HepG2 (cell line): ENCODE data around the gene ZNF322. TPM values are rescaled to one million over a fixed set of nuclear protein-coding genes. Genes with fewer than 3 reads are reported as not detected.

Source experiments
- ARID5B ChIP-seq: IDR thresholded peaks from 2 replicates; pipeline ENCODE4 v1.4.0; 2020; ENCODE audit warnings: mild to moderate bottlenecking, missing genetic modification reagents
- ERF ChIP-seq: IDR thresholded peaks from 2 replicates; pipeline ENCODE4 v1.6.1; 2018; ENCODE audit warnings: missing biosample characterization, missing genetic modification reagents
- KDM3A ChIP-seq: IDR thresholded peaks from 2 replicates; pipeline ENCODE4 v1.6.1; 2018; ENCODE audit warnings: low read depth, missing compliant biosample characterization
- MEF2D ChIP-seq: sonication (generic); formaldehyde crosslinking; IDR thresholded peaks from 2 replicates; pipeline ENCODE4 v1.5.1; 2020; ENCODE audit warnings: mild to moderate bottlenecking, missing genetic modification reagents
- MIXL1 ChIP-seq: IDR thresholded peaks from 2 replicates; pipeline ENCODE4 v1.6.1; 2016
- MTF1 ChIP-seq: sonication (generic); formaldehyde crosslinking; IDR thresholded peaks from 2 replicates; pipeline ENCODE4 v1.5.0; 2020; ENCODE audit warnings: missing genetic modification reagents
- NCOR1 ChIP-seq: fragments of 200-600 bp; sonication (generic); IDR thresholded peaks from 2 replicates; pipeline ENCODE4 v1.7.0; 2017; ENCODE audit warnings: antibody characterized with exemption, low read length, borderline replicate concordance
- NFKBIZ ChIP-seq: IDR thresholded peaks from 2 replicates; pipeline ENCODE4 v1.6.1; 2018; ENCODE audit warnings: missing genetic modification reagents, missing compliant biosample characterization
- NR2F6 ChIP-seq, 2 experiments: IDR thresholded peaks; 2 replicates each; pipeline ENCODE4 v1.6.1; 2016; ENCODE audit warnings: antibody characterized with exemption in 1 of 2, mild to moderate bottlenecking in 1 of 2
- POLR2A ChIP-seq, 2 experiments: IDR thresholded peaks; 2 replicates each; pipeline ENCODE4 v1.6.1; 2011; ENCODE audit warnings: low read depth in 2 of 2, low read length in 2 of 2, mild to moderate bottlenecking in 1 of 2, moderate library complexity in 1 of 2; ENCODE audit not compliant: insufficient read depth in 1 of 2
- RNF219 ChIP-seq: sonication (generic); formaldehyde crosslinking; IDR thresholded peaks from 2 replicates; pipeline ENCODE4 v1.5.0; 2020; ENCODE audit warnings: mild to moderate bottlenecking, missing genetic modification reagents
- SAP130 ChIP-seq: IDR thresholded peaks from 2 replicates; pipeline ENCODE4 v1.6.1; 2016; ENCODE audit warnings: low read depth
- SETDB1 ChIP-seq: sonication (generic); formaldehyde crosslinking; IDR thresholded peaks from 2 replicates; pipeline ENCODE4 v1.5.1; 2020; ENCODE audit warnings: missing genetic modification reagents, mild to moderate bottlenecking, borderline replicate concordance
- U2AF1 ChIP-seq: fragments of 200-400 bp; formaldehyde crosslinking; optimal IDR thresholded peaks from 2 replicates; pipeline ENCODE3; 2017; ENCODE audit warnings: mild to moderate bottlenecking, low read depth, low read length
- ZBTB14 ChIP-seq: sonication (generic); formaldehyde crosslinking; IDR thresholded peaks from 2 replicates; pipeline ENCODE4 v1.4.0; 2020; ENCODE audit warnings: missing genetic modification reagents
- ZFP36L2 ChIP-seq: sonication (generic); formaldehyde crosslinking; IDR thresholded peaks from 2 replicates; pipeline ENCODE4 v1.4.0; 2020; ENCODE audit warnings: missing genetic modification reagents
- ZNF207 ChIP-seq: fragments of 450-650 bp; IDR thresholded peaks from 2 replicates; pipeline ENCODE4 v1.6.1; 2016; ENCODE audit warnings: antibody characterized with exemption, borderline replicate concordance
- ZSCAN22 ChIP-seq: sonication (generic); formaldehyde crosslinking; IDR thresholded peaks from 2 replicates; pipeline ENCODE4 v1.4.0; 2020; ENCODE audit warnings: mild to moderate bottlenecking, missing genetic modification reagents
- polyA plus RNA-seq, 8 experiments: library from polyadenylated mRNA; depleted of rRNA in 3 of 8; stranded (reverse) in 7 of 8; unstranded in 1 of 8; fragments of >200 nt; fragmentation: Illumina TruSeq in 4 of 8; extraction: Trizol in 4 of 8; gene quantifications; 2 replicates each; pipeline versions ENCODE4 v1.2.1 to v1.2.3, GENCODE V29; 2011 to 2016; ENCODE audit warnings: low read depth in 4 of 8, missing spikeins in 1 of 8, mixed read lengths in 1 of 8; ENCODE audit not compliant: insufficient read depth in 1 of 8
- total RNA-seq, 5 experiments: library from RNA; depleted of rRNA; stranded (reverse); fragments of >200 nt; fragmentation: Illumina TruSeq; extraction: Trizol; gene quantifications; 2 replicates each; pipeline ENCODE4 v1.2.3, GENCODE V29; 2016; ENCODE audit warnings: low read depth in 1 of 5

Gene ZNF322
- total and polyA plus RNA-seq, 2 of the 13 experiments (the other 11 are each of a cell fraction or from before 2014, with no cell fraction given): 8.3 to 22.8 TPM

GRCh38 chr6:26659042-26659999 is at the start of gene ZNF322 (continued):
- TF ChIP-seq U2AF1 (peak; percentile 7), MTF1 (CRISPR knock-in tag) (peak; percentile 15; the same call in 1 of the 2 replicates), ZNF207 (no peak), RNF219 (CRISPR knock-in tag) (no peak), MEF2D (CRISPR knock-in tag) (peak; percentile 70), SETDB1 (no peak), NR2F6 (IDR thresholded peaks at IDR 0.05) (no peak), NR2F6 (CRISPR knock-in tag; IDR thresholded peaks at IDR 0.05) (no peak), ZSCAN22 (CRISPR knock-in tag) (no peak), KDM3A (CRISPR knock-in tag) (peak; percentile 42; the same call in 1 of the 2 replicates), MIXL1 (CRISPR knock-in tag) (0 out of 2 replicates have a peak, but pooled peaks have one; percentile 18), POLR2A (IDR thresholded peaks at IDR 0.05; ENCODE audit: insufficient read depth in 1 of 2, low read depth in 2 of 2, low read length in 2 of 2) (peak; percentile 62 to 71), ZBTB14 (CRISPR knock-in tag) (no peak; the same call in 1 of the 2 replicates), NFKBIZ (CRISPR knock-in tag) (no peak), ARID5B (CRISPR knock-in tag) (peak; percentile 43), NCOR1 (no peak), ZFP36L2 (CRISPR knock-in tag) (no peak), ERF (peak; percentile 76), SAP130 (CRISPR knock-in tag) (peak; percentile 91)
